Fibroblast of skin of right biceps (primary cell): ENCODE data around the gene PML.
"Not testable (repeated sequence)": the region's sequence is repeated elsewhere in the genome, so short reads cannot be mapped to it uniquely, and the experiment has no call there.

Experiments
- DNase-seq: peaks from one replicate; pipeline ENCODE4 v3.0.0-alpha.2; 2013

PML gene

GRCh38 chr15:73959012-73959581 is 35.4 kb upstream of the PML start:
- DNase-seq, result no peak

GRCh38 chr15:73959801-73960200 is 34.7 kb upstream of the PML start:
- DNase-seq, result no peak

- DNase-seq, result peak; percentile 50
Measured at GRCh38 chr15:73960472-73961070, 33.9 kb upstream of the PML start.

GRCh38 chr15:73962433-73962832 is 32.1 kb upstream of the PML start:
- DNase-seq, result no peak

GRCh38 chr15:73964736-73965093 is 29.8 kb upstream of the PML start:
- peak; percentile 78 for DNase-seq

- DNase-seq, result no peak
Measured at GRCh38 chr15:73965094-73965757, 29.3 kb upstream of the PML start.

- peak; percentile 60 for DNase-seq
Measured at GRCh38 chr15:73965758-73966113, 28.8 kb upstream of the PML start.

GRCh38 chr15:73968461-73968860 is 26.1 kb upstream of the PML start:
- DNase-seq, result no peak

- DNase-seq, result no peak
Measured at GRCh38 chr15:73969151-73969759, 25.3 kb upstream of the PML start.

- DNase-seq, result peak; percentile 82
Measured at GRCh38 chr15:73972984-73973682, 21.4 kb upstream of the PML start.

- not testable (repeated sequence) for DNase-seq
Measured at GRCh38 chr15:73973683-73974200, 20.8 kb upstream of the PML start.

GRCh38 chr15:73975440-73976125 is 18.9 kb upstream of the PML start:
- peak; percentile 69 for DNase-seq

GRCh38 chr15:73978896-73979295 is 15.6 kb upstream of the PML start:
- no peak for DNase-seq

GRCh38 chr15:73979636-73980035 is 14.9 kb upstream of the PML start:
- DNase-seq, result no peak

GRCh38 chr15:73981761-73982221 is 12.7 kb upstream of the PML start:
- no peak for DNase-seq

GRCh38 chr15:73982222-73982962 is 12.1 kb upstream of the PML start:
- DNase-seq, result peak; percentile 99

- peak; percentile 85 for DNase-seq
Measured at GRCh38 chr15:73983211-73983727, 11.2 kb upstream of the PML start.

- DNase-seq, result no peak
Measured at GRCh38 chr15:73983773-73984172, 10.7 kb upstream of the PML start.

- no peak for DNase-seq
Measured at GRCh38 chr15:73984208-73984979, 10.1 kb upstream of the PML start.

GRCh38 chr15:73985101-73985873 is 9.2 kb upstream of the PML start:
- DNase-seq, result no peak
